SIG-M5 treated with dmso at 0.1 percent for 504 hours (cell line): ENCODE results near the gene RNF150.

Experiments
- DNase-seq: peaks from one replicate; lab custom pipeline; 2025; ENCODE audit not compliant: unreplicated experiment; lab: John Stamatoyannopoulos, UW

RNF150 gene

GRCh38 chr4:140870427-140870826 is 262.8 kb downstream of the RNF150 start:
- DNase-seq: no peak

GRCh38 chr4:140869446-140869845 is 263.8 kb downstream of the RNF150 start:
- no peak for DNase-seq

- no peak for DNase-seq
Observed at GRCh38 chr4:140867356-140867755, 265.9 kb downstream of the RNF150 start.

- no peak for DNase-seq
Observed at GRCh38 chr4:140866492-140867005, 266.7 kb downstream of the RNF150 start.

- DNase-seq: no peak
Observed at GRCh38 chr4:140865253-140866217, 267.7 kb downstream of the RNF150 start.

- DNase-seq: no peak
Observed at GRCh38 chr4:140863197-140863596, 270.1 kb downstream of the RNF150 start.

- DNase-seq: no peak
Observed at GRCh38 chr4:140862177-140862442, 271.2 kb downstream of the RNF150 start.

GRCh38 chr4:140861359-140862176 is 271.7 kb downstream of the RNF150 start:
- peak; percentile 42 for DNase-seq

- DNase-seq: no peak
Observed at GRCh38 chr4:140858897-140859296, 274.4 kb downstream of the RNF150 start.

- no peak for DNase-seq
Observed at GRCh38 chr4:140857111-140857510, 276.2 kb downstream of the RNF150 start.

- DNase-seq: no peak
Observed at GRCh38 chr4:140856621-140857062, 276.6 kb downstream of the RNF150 start.

GRCh38 chr4:140854168-140854567 is 279.1 kb downstream of the RNF150 start:
- no peak for DNase-seq

- DNase-seq: no peak
Observed at GRCh38 chr4:140851804-140852203, 281.5 kb downstream of the RNF150 start.

- DNase-seq: peak; percentile 61
Observed at GRCh38 chr4:140851032-140851636, 282.1 kb downstream of the RNF150 start.

GRCh38 chr4:140849526-140849925 is 283.7 kb downstream of the RNF150 start:
- no peak for DNase-seq

- no peak for DNase-seq
Observed at GRCh38 chr4:140846736-140847135, 286.5 kb downstream of the RNF150 start.

- DNase-seq: no peak
Observed at GRCh38 chr4:140844061-140844460, 289.2 kb downstream of the RNF150 start.

GRCh38 chr4:140841186-140841585 is 292.1 kb downstream of the RNF150 start:
- no peak for DNase-seq

GRCh38 chr4:140839888-140840790 is 293.1 kb downstream of the RNF150 start:
- no peak for DNase-seq

- no peak for DNase-seq
Observed at GRCh38 chr4:140839406-140839805, 293.9 kb downstream of the RNF150 start.
